ENCODE measurements around the gene UQCRHL.

- TF ChIP-seq CTCF (IDR thresholded peaks at IDR 0.05) (no peak), EP300 (IDR thresholded peaks at IDR 0.05) (no peak), POLR2A (IDR thresholded peaks at IDR 0.05) (no peak), POLR2AphosphoS5 (IDR thresholded peaks at IDR 0.05) (no peak)
Measured at GRCh38 chr1:15838721-15839120, 31.3 kb upstream of the UQCRHL start.
